Measurements from ENCODE around the gene GTF2E1.

DNA sequence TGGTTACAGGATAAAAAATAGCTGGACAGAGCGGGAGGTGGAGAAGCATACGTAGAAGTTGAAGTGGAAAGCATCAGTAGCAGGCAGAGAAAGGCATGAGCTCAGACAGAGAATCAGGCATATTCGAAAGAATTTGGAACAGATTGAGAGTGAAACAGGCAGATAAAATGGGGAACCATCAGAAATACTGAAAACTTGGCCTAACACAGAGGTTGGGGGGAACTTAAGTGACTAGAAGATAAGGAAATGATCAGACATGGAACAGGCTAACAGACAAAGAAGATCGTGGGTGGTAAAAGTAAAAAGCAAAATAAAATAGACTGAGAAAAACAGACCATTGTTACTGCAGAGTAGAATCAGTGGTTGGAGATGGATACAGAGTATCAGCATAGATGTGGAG is 32.9 kb downstream of the GTF2E1 start:
- no peak for TF ChIP-seq POLR2AphosphoS5 (IDR thresholded peaks at IDR 0.05; ENCODE audit: low read depth, low read length)
- TF ChIP-seq POLR2A (IDR thresholded peaks at IDR 0.05; ENCODE audit: low read depth, low read length): no peak
- no peak for TF ChIP-seq POU2F2 (IDR thresholded peaks at IDR 0.05; ENCODE audit: low read depth, low read length)
